ENCODE data around the gene HPCAL4.

The HPCAL4 gene

DNA sequence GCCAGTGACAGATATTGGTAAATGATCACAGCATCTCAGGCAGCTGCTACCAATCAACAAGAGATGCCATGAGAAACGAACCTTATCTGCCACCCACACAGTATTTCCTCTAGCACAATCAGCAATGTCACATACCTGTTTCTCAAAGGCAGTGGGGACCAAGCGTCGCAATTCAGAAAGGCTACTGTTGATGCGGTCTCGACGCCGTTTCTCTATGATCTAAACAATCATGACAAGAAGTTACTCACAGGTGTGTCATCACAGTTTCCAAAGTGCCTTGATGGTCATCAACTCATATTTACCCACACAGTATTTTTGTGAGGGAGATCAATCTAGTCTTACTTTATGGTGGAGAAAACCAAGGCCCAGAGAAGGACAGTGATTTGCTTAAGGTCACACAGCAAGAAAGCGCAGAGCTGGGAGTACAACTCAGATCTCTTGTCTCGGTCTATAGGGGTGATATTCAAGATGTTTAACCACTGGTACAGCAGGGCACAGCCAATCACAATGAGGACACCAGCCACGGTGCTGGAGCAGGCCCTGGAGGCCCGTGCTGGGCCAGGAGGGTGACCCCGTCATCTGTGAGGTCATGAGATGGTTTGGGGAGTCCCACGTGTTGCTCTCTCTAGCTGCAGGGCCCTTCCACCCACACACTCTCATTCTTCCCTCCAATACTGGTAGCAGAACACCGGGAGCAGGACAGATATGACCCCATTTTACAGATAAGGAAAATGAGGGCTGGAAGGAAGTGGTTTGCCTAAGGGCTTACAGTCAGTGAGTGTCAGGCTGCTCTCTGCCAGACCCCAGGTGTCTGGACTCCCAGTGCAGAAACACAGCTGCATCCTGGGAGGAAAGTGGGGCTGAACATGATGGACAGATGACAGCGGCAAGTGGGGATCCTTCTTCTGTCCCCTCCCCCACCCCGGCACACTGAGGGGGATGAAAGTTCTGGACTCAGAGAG, 59.6 kb downstream of the HPCAL4 start:
- TF ChIP-seq, protein P1, sequence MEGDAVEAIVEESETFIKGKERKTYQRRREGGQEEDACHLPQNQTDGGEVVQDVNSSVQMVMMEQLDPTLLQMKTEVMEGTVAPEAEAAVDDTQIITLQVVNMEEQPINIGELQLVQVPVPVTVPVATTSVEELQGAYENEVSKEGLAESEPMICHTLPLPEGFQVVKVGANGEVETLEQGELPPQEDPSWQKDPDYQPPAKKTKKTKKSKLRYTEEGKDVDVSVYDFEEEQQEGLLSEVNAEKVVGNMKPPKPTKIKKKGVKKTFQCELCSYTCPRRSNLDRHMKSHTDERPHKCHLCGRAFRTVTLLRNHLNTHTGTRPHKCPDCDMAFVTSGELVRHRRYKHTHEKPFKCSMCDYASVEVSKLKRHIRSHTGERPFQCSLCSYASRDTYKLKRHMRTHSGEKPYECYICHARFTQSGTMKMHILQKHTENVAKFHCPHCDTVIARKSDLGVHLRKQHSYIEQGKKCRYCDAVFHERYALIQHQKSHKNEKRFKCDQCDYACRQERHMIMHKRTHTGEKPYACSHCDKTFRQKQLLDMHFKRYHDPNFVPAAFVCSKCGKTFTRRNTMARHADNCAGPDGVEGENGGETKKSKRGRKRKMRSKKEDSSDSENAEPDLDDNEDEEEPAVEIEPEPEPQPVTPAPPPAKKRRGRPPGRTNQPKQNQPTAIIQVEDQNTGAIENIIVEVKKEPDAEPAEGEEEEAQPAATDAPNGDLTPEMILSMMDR (IDR thresholded peaks at IDR 0.05; ENCODE audit: insufficient read depth, low read length, missing control alignments): no peak
- H3K4me3 ChIP-seq (ENCODE audit: low read depth, low read length): no peak overlapping the region
- CTCF ChIA-PET: interaction anchor here (0.9 to 5.3 kb wide), 7 partner anchors 9 to 27 kb away, joined by 3 to 42 read pairs (median 9); no protein-coding TSS in a partner anchor
- DNase-seq (ENCODE audit: low read depth, low spot score): no peak
- POLR2A ChIA-PET: no interaction called here

DNA sequence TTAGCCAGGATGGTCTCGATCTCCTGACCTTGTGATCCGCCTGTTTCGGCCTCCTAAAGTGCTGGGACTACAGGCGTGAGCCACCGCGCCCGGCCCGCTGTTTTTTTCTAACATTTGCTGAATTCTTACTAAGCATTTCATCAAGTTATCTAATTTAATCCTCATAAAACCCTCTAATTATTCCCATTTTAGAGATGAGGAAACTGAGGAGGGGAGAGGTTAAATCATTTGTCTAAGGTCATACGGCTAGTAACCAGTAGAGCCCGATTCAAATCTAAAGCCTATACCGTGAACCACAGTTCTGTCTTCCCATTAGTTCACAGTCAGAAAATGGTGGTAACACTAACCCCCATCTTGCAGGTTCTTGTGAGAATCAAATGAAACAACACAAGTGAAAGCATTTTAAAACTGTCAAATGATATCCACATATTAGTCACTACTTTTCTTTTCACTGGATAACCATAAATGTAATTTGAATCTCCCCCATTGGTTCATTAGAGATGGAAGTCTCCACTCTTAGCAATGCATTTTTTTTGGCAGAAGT, 62.4 kb downstream of the HPCAL4 start:
- CTCF ChIA-PET: no interaction called here
- H3K4me3 ChIP-seq (ENCODE audit: low read depth, low read length): no peak overlapping the region
- TF ChIP-seq, protein P1 (IDR thresholded peaks at IDR 0.05; ENCODE audit: insufficient read depth, low read length, missing control alignments): no peak
- DNase-seq (ENCODE audit: low read depth, low spot score): no peak
- POLR2A ChIA-PET: no interaction called here
